GM12801 (cell line): ENCODE results near the gene CD200R1.

ENCODE experiments used
- TF ChIP-seq, protein P1 (sequence below): IDR thresholded peaks from one replicate; pipeline ENCODE4 v1.5.1; 2011; ENCODE audit warnings: control low read depth; ENCODE audit not compliant: insufficient read length; ENCODE audit errors: extremely low read depth

The CD200R1 gene

DNA sequence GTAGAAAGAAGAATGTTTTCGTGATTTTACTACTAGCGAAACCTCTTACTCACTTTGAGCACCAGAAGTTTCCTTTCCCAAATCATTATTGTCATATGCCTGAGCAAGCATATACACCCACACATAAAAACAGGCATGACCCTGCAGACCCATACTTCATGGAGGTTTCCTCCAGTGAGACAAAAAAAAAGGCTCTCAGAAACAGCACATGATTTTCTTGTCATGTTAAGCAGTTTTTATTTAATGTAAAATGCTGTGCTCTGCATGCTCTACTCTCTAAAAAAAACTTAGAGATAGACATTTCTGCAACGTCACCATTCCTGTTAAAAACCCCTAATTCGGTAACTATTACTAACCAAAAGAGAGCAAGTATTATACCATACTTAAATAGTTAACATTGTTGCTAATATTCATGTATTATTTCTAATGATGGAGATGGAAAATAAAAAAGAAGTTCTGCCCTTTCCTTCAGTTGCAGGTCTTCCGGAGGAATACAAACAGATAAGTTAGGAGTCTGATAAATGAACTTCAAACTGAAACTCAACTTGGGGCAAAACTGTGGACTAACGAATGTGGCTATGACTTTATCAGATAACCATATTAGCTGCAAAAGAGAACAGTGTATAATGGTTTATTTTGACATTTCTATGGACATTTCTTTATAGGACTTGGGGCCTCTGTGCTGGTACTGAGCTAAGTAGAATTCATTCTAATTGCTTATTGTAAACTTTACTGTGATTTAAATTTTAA is 15.9 kb downstream of the CD200R1 start:
- TF ChIP-seq, protein P1, sequence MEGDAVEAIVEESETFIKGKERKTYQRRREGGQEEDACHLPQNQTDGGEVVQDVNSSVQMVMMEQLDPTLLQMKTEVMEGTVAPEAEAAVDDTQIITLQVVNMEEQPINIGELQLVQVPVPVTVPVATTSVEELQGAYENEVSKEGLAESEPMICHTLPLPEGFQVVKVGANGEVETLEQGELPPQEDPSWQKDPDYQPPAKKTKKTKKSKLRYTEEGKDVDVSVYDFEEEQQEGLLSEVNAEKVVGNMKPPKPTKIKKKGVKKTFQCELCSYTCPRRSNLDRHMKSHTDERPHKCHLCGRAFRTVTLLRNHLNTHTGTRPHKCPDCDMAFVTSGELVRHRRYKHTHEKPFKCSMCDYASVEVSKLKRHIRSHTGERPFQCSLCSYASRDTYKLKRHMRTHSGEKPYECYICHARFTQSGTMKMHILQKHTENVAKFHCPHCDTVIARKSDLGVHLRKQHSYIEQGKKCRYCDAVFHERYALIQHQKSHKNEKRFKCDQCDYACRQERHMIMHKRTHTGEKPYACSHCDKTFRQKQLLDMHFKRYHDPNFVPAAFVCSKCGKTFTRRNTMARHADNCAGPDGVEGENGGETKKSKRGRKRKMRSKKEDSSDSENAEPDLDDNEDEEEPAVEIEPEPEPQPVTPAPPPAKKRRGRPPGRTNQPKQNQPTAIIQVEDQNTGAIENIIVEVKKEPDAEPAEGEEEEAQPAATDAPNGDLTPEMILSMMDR, result no peak

GRCh38 chr3:112956351-112956750 is 18.6 kb downstream of the CD200R1 start:
- TF ChIP-seq, protein P1, result no peak

GRCh38 chr3:112948346-112948838 is 26.5 kb downstream of the CD200R1 start:
- TF ChIP-seq, protein P1, result no peak

DNA sequence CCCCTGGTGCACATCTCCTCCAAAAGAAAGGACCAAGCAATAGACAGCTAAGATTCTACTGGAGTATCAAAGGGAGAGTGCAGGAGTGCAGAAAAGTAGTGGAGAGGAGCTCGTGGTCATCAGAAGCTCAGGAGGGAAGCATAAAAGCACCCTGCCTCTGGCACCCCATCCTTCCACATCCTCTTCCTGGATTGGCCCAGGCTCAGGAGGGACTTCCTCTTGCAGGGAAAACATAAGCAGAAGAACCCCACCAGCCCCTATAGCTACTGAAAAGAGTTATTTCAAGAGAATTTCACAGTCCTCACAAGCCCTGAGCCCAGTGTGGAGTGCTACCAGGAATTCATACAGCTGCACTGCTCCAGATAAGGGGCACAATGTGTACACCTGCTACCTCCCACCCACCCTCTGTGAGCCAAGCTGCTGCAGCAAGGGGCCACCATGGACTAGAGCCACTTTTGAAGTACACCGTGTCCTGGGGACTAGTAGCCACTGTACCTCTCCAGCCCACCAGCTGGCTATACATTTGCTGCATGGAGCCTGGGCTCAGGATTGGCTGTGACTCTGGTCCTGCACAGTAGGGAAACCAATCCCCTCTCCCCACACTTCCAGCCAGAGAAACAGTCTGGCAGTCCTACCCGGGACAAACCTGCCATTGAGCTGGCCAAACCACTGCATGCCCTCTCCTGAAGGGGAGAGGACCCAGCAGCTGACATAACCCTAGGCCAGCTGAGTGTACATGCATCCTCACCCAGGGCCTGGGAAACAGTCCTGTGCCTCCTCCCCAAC is 43.0 kb downstream of the CD200R1 start:
- TF ChIP-seq, protein P1, result no peak

GRCh38 chr3:112930771-112931170 is 44.1 kb downstream of the CD200R1 start:
- TF ChIP-seq, protein P1, result no peak

DNA sequence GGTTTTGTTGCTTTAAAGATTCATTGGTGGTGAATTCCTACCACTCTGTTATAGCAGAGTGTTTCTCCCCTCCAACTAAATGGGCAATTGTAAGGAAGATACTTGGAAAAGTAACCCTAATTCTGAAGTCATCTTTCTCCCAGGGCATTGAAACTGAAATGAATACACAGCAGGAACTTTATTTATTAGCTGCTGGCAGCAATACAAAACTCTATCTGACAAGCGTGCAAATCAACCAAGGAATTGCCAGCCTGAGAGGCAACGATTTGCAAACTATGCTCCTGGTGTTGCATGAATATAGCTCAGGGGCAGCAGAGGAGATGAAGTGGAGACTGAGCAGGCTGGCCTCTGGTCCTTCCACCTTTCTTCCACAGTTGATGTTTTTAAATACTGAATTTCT is 48.9 kb downstream of the CD200R1 start:
- TF ChIP-seq, protein P1, result no peak

GRCh38 chr3:112925560-112925959 is 49.3 kb downstream of the CD200R1 start:
- TF ChIP-seq, protein P1, result no peak
